Hematopoietic multipotent progenitor cell treated with erythropoietin and hydrocortisone succinate and interleukin-3 and kit ligand, for 6 days (in vitro differentiated cells): ENCODE measurements around the gene ZC3H8.

Experiments
- DNase-seq: peaks from one replicate; pipeline ENCODE4 v3.0.0-alpha.2; 2015

Gene ZC3H8

GRCh38 chr2:112162956-112163355 lies 91.9 kb downstream of the ZC3H8 start:
- no peak for DNase-seq

- DNase-seq, result no peak
Observed at GRCh38 chr2:112162341-112162740, 92.5 kb downstream of the ZC3H8 start.
